ENCODE measurements around the gene ATP5PB. TPM values are rescaled to one million over a fixed set of nuclear protein-coding genes. Genes with fewer than 3 reads are reported as not detected.

The ATP5PB gene
- total and polyA plus RNA-seq, 4 donors, result 110 to 219 (median 125) TPM

GRCh38 chr1:111501645-111502044 lies 52.4 kb downstream of the ATP5PB start:
- Histone ChIP-seq H3K9me3 (ENCODE audit: control insufficient read depth, low read length) (no peaks in the 10 kb centered on the region), H3K27ac (ENCODE audit: low read depth in 1 of 2, low read length in 2 of 2) (no peak overlapping the region), H3K4me3 (ENCODE audit: low read length in 2 of 2) (no peak overlapping the region), H3K4me1 (ENCODE audit: control insufficient read depth in 1 of 2, insufficient read depth in 2 of 2, low read length in 2 of 2) (no peaks in the 10 kb centered on the region), H3K36me3 (ENCODE audit: control insufficient read depth in 1 of 2, insufficient read depth in 2 of 2, low read length in 1 of 2) (no peaks in the 10 kb centered on the region), H3K27me3 (ENCODE audit: control insufficient read depth in 1 of 2, insufficient read depth in 2 of 2, low read length in 1 of 2) (no peaks in the 10 kb centered on the region)
- ATAC-seq (ENCODE audit: low FRiP score) (no peak), DNase-seq (no peak)
- 63 to 64% methylated on average over 7 of the region's 7 CpGs for WGBS, 2 donors
- intact Hi-C loops (cut with DNase I), result no loop called here

- 71 to 72% methylated on average over 4 of the region's 4 CpGs for WGBS, 2 donors
- no peak within 1 kb of the TSS for H3K4me3 ChIP-seq (ENCODE audit: low read length in 2 of 2)
- no peaks in the 10 kb centered on the region for H3K27me3 ChIP-seq (ENCODE audit: control insufficient read depth in 1 of 2, insufficient read depth in 2 of 2, low read length in 1 of 2)
- H3K4me1 ChIP-seq (ENCODE audit: control insufficient read depth in 1 of 2, insufficient read depth in 2 of 2, low read length in 2 of 2), result no peaks in the 10 kb centered on the region
- ATAC-seq (ENCODE audit: low FRiP score) (no peak), DNase-seq (no peak)
- H3K27ac ChIP-seq (ENCODE audit: low read depth in 1 of 2, low read length in 2 of 2), result no peak within 1 kb of the TSS
- H3K36me3 ChIP-seq (ENCODE audit: control insufficient read depth in 1 of 2, insufficient read depth in 2 of 2, low read length in 1 of 2), result no peaks in the 10 kb centered on the region
- intact Hi-C loops (cut with DNase I), result no loop called here
- no peaks in the 10 kb centered on the region for H3K9me3 ChIP-seq (ENCODE audit: control insufficient read depth, low read length)
Measured at GRCh38 chr1:111503585-111504060, 54.4 kb downstream of the ATP5PB start, which contains the start of the genes ADORA3 and TMIGD3. ADORA3 (minus strand) TSS chr1:111503633; CDS start chr1:111503354, 279 bp downstream. TMIGD3 (minus strand) TSS chr1:111503633; CDS start chr1:111503354, 279 bp downstream.

GRCh38 chr1:111504097-111504496 lies 54.8 kb downstream of the ATP5PB start:
- ATAC-seq (ENCODE audit: low FRiP score) (no peak), DNase-seq (no peak)
- Histone ChIP-seq H3K36me3 (ENCODE audit: control insufficient read depth in 1 of 2, insufficient read depth in 2 of 2, low read length in 1 of 2) (no peaks in the 10 kb centered on the region), H3K9me3 (ENCODE audit: control insufficient read depth, low read length) (no peaks in the 10 kb centered on the region), H3K4me3 (ENCODE audit: low read length in 2 of 2) (no peak overlapping the region), H3K27me3 (ENCODE audit: control insufficient read depth in 1 of 2, insufficient read depth in 2 of 2, low read length in 1 of 2) (no peaks in the 10 kb centered on the region), H3K27ac (ENCODE audit: low read depth in 1 of 2, low read length in 2 of 2) (no peak overlapping the region), H3K4me1 (ENCODE audit: control insufficient read depth in 1 of 2, insufficient read depth in 2 of 2, low read length in 2 of 2) (no peaks in the 10 kb centered on the region)
- intact Hi-C loops (cut with DNase I), result no loop called here
- 59 to 64% methylated on average over 6 of the region's 6 CpGs for WGBS, 2 donors

- H3K9me3 ChIP-seq (ENCODE audit: control insufficient read depth, low read length), result no peaks in the 10 kb centered on the region
- peaks cover 0 to 4% of the 10 kb centered on the region in 2 donors for H3K4me1 ChIP-seq (ENCODE audit: control insufficient read depth in 1 of 2, insufficient read depth in 2 of 2, low read length in 2 of 2)
- H3K36me3 ChIP-seq (ENCODE audit: control insufficient read depth in 1 of 2, insufficient read depth in 2 of 2, low read length in 1 of 2), result no peaks in the 10 kb centered on the region
- ATAC-seq (ENCODE audit: low FRiP score) (no peak), DNase-seq (peak in 1 of 2 donors; percentile 64)
- H3K4me3 ChIP-seq (ENCODE audit: low read length in 2 of 2), result no peak overlapping the region
- intact Hi-C loops (cut with DNase I), result loop anchor here (5.0 kb wide), 3 partner anchors 112 to 187 kb away; partner anchors contain the start of gene RAP1A (in 1 of the 2)
- 86 to 89% methylated on average over 6 of the region's 6 CpGs for WGBS, 2 donors
- H3K27ac ChIP-seq (ENCODE audit: low read depth in 1 of 2, low read length in 2 of 2), result no peak overlapping the region
- H3K27me3 ChIP-seq (ENCODE audit: control insufficient read depth in 1 of 2, insufficient read depth in 2 of 2, low read length in 1 of 2), result no peaks in the 10 kb centered on the region
Measured at GRCh38 chr1:111505641-111506119, 56.4 kb downstream of the ATP5PB start.

GRCh38 chr1:111506561-111506960 lies 57.3 kb downstream of the ATP5PB start:
- Histone ChIP-seq H3K27me3 (ENCODE audit: control insufficient read depth in 1 of 2, insufficient read depth in 2 of 2, low read length in 1 of 2) (no peaks in the 10 kb centered on the region), H3K4me3 (ENCODE audit: low read length in 2 of 2) (no peak overlapping the region), H3K27ac (ENCODE audit: low read depth in 1 of 2, low read length in 2 of 2) (no peak overlapping the region), H3K9me3 (ENCODE audit: control insufficient read depth, low read length) (no peaks in the 10 kb centered on the region), H3K36me3 (ENCODE audit: control insufficient read depth in 1 of 2, insufficient read depth in 2 of 2, low read length in 1 of 2) (no peaks in the 10 kb centered on the region), H3K4me1 (ENCODE audit: control insufficient read depth in 1 of 2, insufficient read depth in 2 of 2, low read length in 2 of 2) (peaks cover 0 to 4% of the 10 kb centered on the region in 2 donors)
- 48 to 52% methylated on average over 2 of the region's 2 CpGs for WGBS, 2 donors
- ATAC-seq (ENCODE audit: low FRiP score), result no peak
- intact Hi-C loops (cut with DNase I), result loop anchor here (5.0 kb wide), 3 partner anchors 111 to 186 kb away; partner anchors contain the start of gene RAP1A (in 1 of the 2)
- DNase-seq, result no peak

DNA sequence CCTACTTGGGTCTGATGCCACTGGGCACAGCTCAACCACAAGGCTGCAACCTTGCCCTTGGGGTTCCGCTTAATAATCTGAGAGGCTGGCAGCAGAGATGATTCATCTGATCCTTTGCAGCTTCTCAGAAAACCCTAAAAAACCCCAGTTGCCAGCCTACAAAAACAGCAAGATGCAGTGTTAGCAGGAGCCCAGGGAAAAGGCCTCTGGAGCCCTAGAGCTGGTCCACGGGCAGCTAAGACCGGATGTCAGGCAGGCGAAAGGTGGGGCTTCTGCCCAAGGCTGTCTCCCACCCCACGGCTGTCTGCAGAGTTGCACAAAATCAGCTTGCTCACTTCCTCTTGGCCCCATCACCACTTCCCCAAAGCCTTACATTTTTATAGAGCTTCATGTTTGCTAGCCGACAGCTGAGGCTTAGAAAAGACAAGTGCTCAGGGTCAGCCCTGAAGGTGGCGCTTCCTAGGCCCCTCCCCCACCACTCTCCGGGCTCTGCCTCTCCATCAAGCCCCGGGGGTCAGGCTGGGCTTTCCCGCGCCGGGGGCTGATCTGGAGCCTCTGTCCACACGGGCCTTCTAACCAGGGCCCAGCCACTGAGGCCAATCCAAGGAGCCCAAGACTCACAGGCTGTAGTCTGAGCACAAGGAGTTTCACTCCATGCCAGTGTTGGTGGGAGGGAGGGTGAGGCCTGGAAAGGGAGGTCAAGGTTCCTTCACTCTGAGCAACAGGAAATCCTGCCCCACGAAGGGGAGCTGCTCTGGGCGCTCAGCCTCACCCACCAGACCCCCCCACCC lies 58.3 kb downstream of the ATP5PB start:
- Histone ChIP-seq H3K27me3 (ENCODE audit: control insufficient read depth in 1 of 2, insufficient read depth in 2 of 2, low read length in 1 of 2) (no peaks in the 10 kb centered on the region), H3K4me3 (ENCODE audit: low read length in 2 of 2) (no peak overlapping the region), H3K36me3 (ENCODE audit: control insufficient read depth in 1 of 2, insufficient read depth in 2 of 2, low read length in 1 of 2) (no peaks in the 10 kb centered on the region), H3K9me3 (ENCODE audit: control insufficient read depth, low read length) (no peaks in the 10 kb centered on the region), H3K27ac (ENCODE audit: low read depth in 1 of 2, low read length in 2 of 2) (peak overlapping the region; percentile 83 to 94), H3K4me1 (ENCODE audit: control insufficient read depth in 1 of 2, insufficient read depth in 2 of 2, low read length in 2 of 2) (peaks cover 0 to 4% of the 10 kb centered on the region in 2 donors)
- peak; percentile 82 for ATAC-seq (ENCODE audit: low FRiP score)
- peak; percentile 91 to 93 for DNase-seq
- 3 to 4% methylated on average over 15 of the region's 15 CpGs for whole genome bisulfite sequencing, 2 donors
- intact Hi-C loops (cut with DNase I), result loop anchor here (2.0 to 5.0 kb wide), 5 partner anchors 85 to 185 kb away; partner anchors contain the start of gene RAP1A (in 1 of the 2)

DNA sequence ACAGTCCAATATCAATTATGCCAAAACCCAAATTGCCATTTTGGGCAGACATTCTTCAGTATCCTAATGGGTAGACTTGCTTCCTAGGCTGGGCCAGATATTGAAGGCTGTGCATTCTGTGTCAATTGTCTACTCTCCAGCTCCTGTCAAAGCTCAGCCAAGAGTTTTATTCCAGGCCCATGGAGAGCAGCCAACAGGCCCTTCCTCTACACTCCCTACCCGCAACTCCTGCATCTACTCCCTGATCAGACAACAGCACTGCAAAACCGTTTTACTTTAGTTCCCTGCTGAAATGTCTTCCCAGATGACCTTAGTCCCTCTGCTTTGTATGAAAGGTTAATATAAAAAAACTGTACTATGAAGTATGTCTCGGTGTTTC lies 60.7 kb downstream of the ATP5PB start:
- Histone ChIP-seq H3K4me1 (ENCODE audit: control insufficient read depth in 1 of 2, insufficient read depth in 2 of 2, low read length in 2 of 2) (peaks cover 0 to 4% of the 10 kb centered on the region in 2 donors), H3K9me3 (ENCODE audit: control insufficient read depth, low read length) (no peaks in the 10 kb centered on the region), H3K27ac (ENCODE audit: low read depth in 1 of 2, low read length in 2 of 2) (peak overlapping the region; percentile 33 to 37), H3K36me3 (ENCODE audit: control insufficient read depth in 1 of 2, insufficient read depth in 2 of 2, low read length in 1 of 2) (no peaks in the 10 kb centered on the region), H3K4me3 (ENCODE audit: low read length in 2 of 2) (no peak overlapping the region), H3K27me3 (ENCODE audit: control insufficient read depth in 1 of 2, insufficient read depth in 2 of 2, low read length in 1 of 2) (no peaks in the 10 kb centered on the region)
- ATAC-seq (ENCODE audit: low FRiP score), result no peak
- 27 to 28% methylated on average over 3 of the region's 3 CpGs for WGBS, 2 donors
- DNase-seq, result no peak
- intact Hi-C loops (cut with DNase I), result loop anchor here (2.0 to 5.0 kb wide), 5 partner anchors 83 to 182 kb away; partner anchors contain the start of gene RAP1A (in 1 of the 2)

DNA sequence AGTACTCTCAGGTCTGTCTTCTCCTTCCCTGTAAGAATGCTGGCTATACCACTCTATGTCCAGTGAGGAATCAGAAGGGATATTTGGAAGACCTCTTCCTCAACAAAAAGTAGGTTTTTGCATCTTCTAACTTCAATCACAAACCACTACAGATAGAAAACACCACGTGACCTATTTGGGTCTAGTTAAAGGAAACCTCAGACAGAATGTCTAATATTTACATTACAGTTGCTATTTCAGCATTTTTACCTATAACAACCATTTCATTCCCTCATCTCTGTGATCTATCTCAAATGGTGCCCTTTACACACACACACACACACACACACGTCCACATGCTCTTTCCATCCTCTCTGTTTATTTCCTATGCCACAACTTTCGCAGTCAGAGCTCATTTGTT lies 62.1 kb downstream of the ATP5PB start:
- DNase-seq (no peak), ATAC-seq (ENCODE audit: low FRiP score) (no peak)
- Histone ChIP-seq H3K9me3 (ENCODE audit: control insufficient read depth, low read length) (no peaks in the 10 kb centered on the region), H3K36me3 (ENCODE audit: control insufficient read depth in 1 of 2, insufficient read depth in 2 of 2, low read length in 1 of 2) (no peaks in the 10 kb centered on the region), H3K27ac (ENCODE audit: low read depth in 1 of 2, low read length in 2 of 2) (no peak overlapping the region), H3K4me3 (ENCODE audit: low read length in 2 of 2) (no peak overlapping the region), H3K27me3 (ENCODE audit: control insufficient read depth in 1 of 2, insufficient read depth in 2 of 2, low read length in 1 of 2) (no peaks in the 10 kb centered on the region), H3K4me1 (ENCODE audit: control insufficient read depth in 1 of 2, insufficient read depth in 2 of 2, low read length in 2 of 2) (peaks cover 0 to 4% of the 10 kb centered on the region in 2 donors)
- 88 to 95% methylated on average over 3 of the region's 3 CpGs for WGBS, 2 donors
- intact Hi-C loops (cut with DNase I), result no loop called here
